ENCODE data around the gene MOK. TPM values are rescaled to one million over a fixed set of nuclear protein-coding genes. Genes with fewer than 3 reads are reported as not detected.

The MOK gene
- total RNA-seq, 4 donors from 2014 or later, result 1.0 to 23.0 (median 11.9) TPM

DNA sequence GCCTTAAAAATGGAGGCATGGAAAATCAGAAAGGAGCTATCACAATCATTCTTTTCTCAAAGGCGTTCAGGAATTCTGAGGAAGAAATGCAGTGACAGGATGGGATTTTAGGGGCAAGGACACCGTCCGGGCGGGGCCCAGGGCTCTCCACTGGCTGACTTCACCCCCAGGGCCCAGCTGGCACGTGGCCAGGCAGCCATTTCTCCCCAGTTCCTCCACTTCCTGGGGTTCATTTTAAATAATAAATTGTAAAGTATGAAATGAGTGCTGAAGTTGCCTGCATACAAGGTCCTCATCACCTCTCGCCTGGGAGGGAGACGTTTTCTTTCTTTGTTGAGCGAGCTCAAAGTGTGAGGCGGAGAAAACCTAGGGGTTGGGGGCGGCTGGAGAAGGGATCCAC lies 91.5 kb downstream of the MOK start:
- H3K36me3 ChIP-seq, result no peaks in the 10 kb centered on the region
- no peaks in the 10 kb centered on the region for H3K4me1 ChIP-seq
- intact Hi-C loops (cut with DNase I; ENCODE audit: low total_unique reads), result no loop called here
- no peak for TF ChIP-seq POLR2A (IDR thresholded peaks at IDR 0.05)
- TF ChIP-seq, protein P1, sequence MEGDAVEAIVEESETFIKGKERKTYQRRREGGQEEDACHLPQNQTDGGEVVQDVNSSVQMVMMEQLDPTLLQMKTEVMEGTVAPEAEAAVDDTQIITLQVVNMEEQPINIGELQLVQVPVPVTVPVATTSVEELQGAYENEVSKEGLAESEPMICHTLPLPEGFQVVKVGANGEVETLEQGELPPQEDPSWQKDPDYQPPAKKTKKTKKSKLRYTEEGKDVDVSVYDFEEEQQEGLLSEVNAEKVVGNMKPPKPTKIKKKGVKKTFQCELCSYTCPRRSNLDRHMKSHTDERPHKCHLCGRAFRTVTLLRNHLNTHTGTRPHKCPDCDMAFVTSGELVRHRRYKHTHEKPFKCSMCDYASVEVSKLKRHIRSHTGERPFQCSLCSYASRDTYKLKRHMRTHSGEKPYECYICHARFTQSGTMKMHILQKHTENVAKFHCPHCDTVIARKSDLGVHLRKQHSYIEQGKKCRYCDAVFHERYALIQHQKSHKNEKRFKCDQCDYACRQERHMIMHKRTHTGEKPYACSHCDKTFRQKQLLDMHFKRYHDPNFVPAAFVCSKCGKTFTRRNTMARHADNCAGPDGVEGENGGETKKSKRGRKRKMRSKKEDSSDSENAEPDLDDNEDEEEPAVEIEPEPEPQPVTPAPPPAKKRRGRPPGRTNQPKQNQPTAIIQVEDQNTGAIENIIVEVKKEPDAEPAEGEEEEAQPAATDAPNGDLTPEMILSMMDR (IDR thresholded peaks at IDR 0.05), result no peak
- DNase-seq, result no peak
- no peak overlapping the region for H3K27ac ChIP-seq
- no peaks in the 10 kb centered on the region for H3K9me3 ChIP-seq
- H3K27me3 ChIP-seq, result no peaks in the 10 kb centered on the region
- no peak overlapping the region for H3K4me3 ChIP-seq

DNA sequence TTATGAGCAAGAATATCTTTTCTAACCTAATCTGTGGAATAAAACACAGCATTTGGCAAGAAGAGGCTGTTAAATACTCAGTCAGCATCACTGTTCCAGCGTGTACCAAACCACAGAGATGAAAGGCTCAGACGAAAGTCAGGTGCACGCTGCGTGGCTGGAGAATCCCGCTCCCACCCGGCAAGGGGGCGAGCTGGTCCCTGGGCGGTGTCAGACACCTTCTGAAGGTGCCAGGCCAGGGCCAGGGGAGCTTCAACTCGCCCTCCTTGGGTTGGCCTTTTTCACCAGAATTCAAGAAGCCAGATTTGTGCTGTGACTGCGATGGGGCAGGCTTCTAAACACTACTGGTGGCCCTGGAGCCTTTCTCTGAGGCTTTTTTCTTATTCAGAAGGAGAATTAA lies 92.1 kb downstream of the MOK start:
- TF ChIP-seq POLR2A (IDR thresholded peaks at IDR 0.05), result no peak
- TF ChIP-seq, protein P1 (IDR thresholded peaks at IDR 0.05), result no peak
- no peak for DNase-seq
- H3K27ac ChIP-seq, result no peak overlapping the region
- no peaks in the 10 kb centered on the region for H3K9me3 ChIP-seq
- H3K27me3 ChIP-seq, result no peaks in the 10 kb centered on the region
- H3K4me3 ChIP-seq, result no peak overlapping the region
- no peaks in the 10 kb centered on the region for H3K4me1 ChIP-seq
- intact Hi-C loops (cut with DNase I; ENCODE audit: low total_unique reads), result no loop called here
- no peaks in the 10 kb centered on the region for H3K36me3 ChIP-seq

DNA sequence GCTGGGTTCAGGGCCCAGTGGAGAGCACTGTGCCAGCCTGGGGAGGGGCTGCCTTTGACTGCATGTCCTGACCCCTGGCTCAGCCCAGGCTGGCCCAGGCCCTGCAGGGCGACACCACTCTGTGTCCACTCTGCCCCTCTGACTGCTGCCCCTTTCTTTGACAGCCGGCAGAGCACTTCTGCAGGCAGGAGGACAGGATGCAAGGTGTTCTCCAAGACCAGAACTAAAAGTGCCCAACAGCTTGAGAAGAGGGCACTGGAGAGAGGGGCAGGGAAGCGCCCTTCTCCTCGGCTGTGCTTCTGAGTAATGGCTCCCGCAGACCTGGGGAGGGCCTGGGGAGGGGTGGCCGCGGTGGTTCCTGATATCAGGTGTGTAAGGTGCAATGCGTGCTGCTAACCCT lies 92.6 kb downstream of the MOK start:
- Histone ChIP-seq H3K4me1 (no peaks in the 10 kb centered on the region), H3K27ac (no peak overlapping the region), H3K9me3 (no peaks in the 10 kb centered on the region), H3K36me3 (no peaks in the 10 kb centered on the region), H3K27me3 (no peaks in the 10 kb centered on the region), H3K4me3 (no peak overlapping the region)
- intact Hi-C loops (cut with DNase I; ENCODE audit: low total_unique reads), result no loop called here
- TF ChIP-seq, protein P1 (IDR thresholded peaks at IDR 0.05), result no peak
- no peak for TF ChIP-seq POLR2A (IDR thresholded peaks at IDR 0.05)
- no peak for DNase-seq

DNA sequence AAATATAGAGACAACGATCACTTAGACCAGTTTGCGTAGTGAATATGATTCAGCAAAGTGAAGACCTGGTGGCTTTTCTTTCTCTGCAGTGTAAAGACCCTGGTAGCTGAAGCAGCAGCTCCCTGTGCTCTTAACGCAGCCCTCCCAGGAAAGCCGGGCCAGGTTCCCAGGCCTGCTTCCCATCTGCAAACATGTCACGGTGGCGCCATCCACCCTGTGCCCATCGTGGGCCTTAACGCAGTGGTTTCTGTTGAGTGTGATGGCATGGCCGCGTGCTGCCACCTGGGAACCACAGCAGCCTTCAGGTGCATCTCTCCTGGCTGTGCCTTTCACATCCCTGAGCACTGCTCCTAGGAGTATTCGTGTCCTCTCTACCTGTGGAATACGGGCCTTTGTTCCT lies 93.7 kb downstream of the MOK start:
- Histone ChIP-seq H3K4me3 (no peak overlapping the region), H3K36me3 (no peaks in the 10 kb centered on the region), H3K9me3 (no peaks in the 10 kb centered on the region), H3K27ac (no peak overlapping the region), H3K27me3 (no peaks in the 10 kb centered on the region), H3K4me1 (no peaks in the 10 kb centered on the region)
- TF ChIP-seq POLR2A (IDR thresholded peaks at IDR 0.05), result no peak
- intact Hi-C loops (cut with DNase I; ENCODE audit: low total_unique reads), result no loop called here
- no peak for DNase-seq

DNA sequence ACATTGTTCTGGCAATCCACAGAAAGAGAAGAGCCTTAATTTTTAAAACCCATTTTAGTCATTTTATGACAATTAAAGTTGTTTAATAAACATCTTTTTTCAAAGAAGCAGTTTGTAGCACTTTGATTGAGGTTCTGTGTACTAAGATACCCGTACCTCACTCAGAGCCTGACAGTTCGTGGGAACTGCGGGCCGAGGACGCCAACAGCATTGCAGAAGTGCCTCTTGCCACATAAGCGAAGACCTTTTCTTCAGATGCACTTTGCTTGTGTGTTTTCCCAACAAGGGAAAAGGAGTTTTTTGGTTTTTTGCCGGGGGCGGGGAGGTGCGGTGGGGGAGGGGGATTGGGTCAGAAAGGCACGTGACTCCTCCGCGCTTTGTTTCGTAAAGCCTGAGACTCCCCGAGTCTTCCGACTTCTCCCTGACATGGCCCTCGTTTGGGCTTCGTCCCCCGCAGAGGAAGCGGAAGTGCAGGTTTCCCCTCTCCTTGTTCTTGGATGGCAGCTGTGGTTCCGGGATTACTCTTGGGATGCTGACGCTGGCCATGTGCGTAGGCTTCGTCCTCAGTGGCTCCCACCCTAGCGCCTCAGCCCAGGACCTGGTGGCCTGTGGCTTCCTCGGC lies 94.4 kb downstream of the MOK start:
- intact Hi-C loops (cut with DNase I; ENCODE audit: low total_unique reads), result no loop called here
- H3K27me3 ChIP-seq, result no peaks in the 10 kb centered on the region

More for the DNA sequence above, 94.4 kb downstream of the MOK start:
- H3K9me3 ChIP-seq, result no peaks in the 10 kb centered on the region
- H3K36me3 ChIP-seq, result no peaks in the 10 kb centered on the region
- no peak overlapping the region for H3K4me3 ChIP-seq
- no peak for TF ChIP-seq POLR2A (IDR thresholded peaks at IDR 0.05)
- TF ChIP-seq, protein P1 (IDR thresholded peaks at IDR 0.05), result no peak
- no peak overlapping the region for H3K27ac ChIP-seq
- DNase-seq, result no peak
- H3K4me1 ChIP-seq, result no peaks in the 10 kb centered on the region

All from uterus (tissue), 4 donors.